Astrocyte of the spinal cord (primary cell): ENCODE results near the gene IRAG1.

Experiments used
- DNase-seq: peaks from one replicate; pipeline ENCODE4 v3.0.0; 2011; ENCODE audit warnings: low read depth, low spot score
- H3K4me3 ChIP-seq: 2 replicates; pipeline ENCODE4 v1.5.1; 2011; ENCODE audit warnings: low read depth, mild to moderate bottlenecking, low read length, moderate library complexity
- in situ Hi-C: cut with HindIII; loops from 2 replicates; pipeline ENCODE4 v1.10.0; 2017; ENCODE audit warnings: low sequenced_read_pairs
- TF ChIP-seq, protein P1 (sequence below): IDR thresholded peaks from 2 replicates; pipeline ENCODE4 v1.5.1; 2012; ENCODE audit warnings: low read depth, mild to moderate bottlenecking, low read length, inconsistent platforms

IRAG1 gene

DNA sequence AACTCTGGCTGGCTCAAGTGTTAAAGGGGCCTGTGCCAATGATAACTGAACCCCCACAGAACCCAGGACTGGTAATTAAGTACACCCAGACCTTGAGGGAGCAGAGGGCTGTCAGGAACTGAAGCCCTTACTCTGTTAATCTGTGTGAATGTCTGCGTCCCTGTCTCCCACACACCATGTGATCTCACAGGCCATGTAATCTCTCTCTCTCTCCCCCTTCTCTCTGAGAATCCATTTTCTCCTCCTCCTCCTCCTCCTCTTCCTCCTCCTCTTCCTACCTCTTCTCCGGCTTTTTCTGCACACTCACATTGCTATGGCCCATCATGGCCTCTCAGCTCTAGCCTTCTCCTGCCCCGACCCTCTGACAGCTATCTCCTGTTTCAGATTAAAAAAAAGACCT lies 14.6 kb upstream of the IRAG1 start:
- no peak for DNase-seq
- TF ChIP-seq, protein P1, sequence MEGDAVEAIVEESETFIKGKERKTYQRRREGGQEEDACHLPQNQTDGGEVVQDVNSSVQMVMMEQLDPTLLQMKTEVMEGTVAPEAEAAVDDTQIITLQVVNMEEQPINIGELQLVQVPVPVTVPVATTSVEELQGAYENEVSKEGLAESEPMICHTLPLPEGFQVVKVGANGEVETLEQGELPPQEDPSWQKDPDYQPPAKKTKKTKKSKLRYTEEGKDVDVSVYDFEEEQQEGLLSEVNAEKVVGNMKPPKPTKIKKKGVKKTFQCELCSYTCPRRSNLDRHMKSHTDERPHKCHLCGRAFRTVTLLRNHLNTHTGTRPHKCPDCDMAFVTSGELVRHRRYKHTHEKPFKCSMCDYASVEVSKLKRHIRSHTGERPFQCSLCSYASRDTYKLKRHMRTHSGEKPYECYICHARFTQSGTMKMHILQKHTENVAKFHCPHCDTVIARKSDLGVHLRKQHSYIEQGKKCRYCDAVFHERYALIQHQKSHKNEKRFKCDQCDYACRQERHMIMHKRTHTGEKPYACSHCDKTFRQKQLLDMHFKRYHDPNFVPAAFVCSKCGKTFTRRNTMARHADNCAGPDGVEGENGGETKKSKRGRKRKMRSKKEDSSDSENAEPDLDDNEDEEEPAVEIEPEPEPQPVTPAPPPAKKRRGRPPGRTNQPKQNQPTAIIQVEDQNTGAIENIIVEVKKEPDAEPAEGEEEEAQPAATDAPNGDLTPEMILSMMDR, result no peak
- in situ Hi-C loops, result no loop called here
- no peak overlapping the region for H3K4me3 ChIP-seq

DNA sequence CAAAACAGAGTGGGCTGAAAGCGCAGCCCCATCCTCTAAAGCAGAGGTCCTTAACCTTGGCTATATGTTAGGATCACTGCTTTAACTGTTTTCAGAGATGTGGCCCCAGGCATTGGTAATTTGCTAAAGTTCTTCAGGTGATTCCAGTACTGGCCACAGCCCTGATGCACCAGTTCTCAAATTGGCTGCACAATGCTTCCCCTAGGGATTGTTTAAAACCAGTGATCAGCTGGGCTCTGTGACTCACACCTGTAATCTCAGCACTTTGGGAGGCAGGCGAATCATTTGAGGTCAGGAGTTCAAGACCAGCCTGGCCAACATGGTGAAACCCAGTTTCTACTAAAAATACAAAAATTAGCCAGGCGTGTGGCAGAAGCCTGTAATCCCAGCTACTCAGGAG lies 8.4 kb upstream of the IRAG1 start:
- in situ Hi-C loops, result no loop called here
- TF ChIP-seq, protein P1, result no peak
- H3K4me3 ChIP-seq, result no peak overlapping the region
- no peak for DNase-seq

DNA sequence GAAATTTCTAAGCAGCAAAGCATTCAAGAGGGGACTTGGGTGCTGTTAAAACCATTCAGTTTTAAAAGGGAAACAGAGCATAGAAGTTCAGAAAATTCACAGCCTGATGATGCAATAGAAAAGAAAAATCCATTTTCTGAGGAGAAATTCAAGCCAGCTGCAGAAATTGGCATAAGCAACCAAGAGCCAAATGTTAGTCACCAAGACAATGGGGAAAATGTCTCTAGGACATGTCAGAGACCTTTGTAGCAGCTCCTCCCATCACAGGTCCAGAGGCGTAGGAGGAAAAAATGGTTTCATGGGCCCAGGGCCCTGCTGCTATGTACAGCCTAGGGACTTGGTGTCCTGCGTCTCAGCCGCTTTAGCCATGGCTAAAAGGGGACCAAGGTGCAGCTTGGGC lies 5.5 kb upstream of the IRAG1 start:
- TF ChIP-seq, protein P1, result no peak
- DNase-seq, result no peak
- no peak overlapping the region for H3K4me3 ChIP-seq
- in situ Hi-C loops, result no loop called here

DNA sequence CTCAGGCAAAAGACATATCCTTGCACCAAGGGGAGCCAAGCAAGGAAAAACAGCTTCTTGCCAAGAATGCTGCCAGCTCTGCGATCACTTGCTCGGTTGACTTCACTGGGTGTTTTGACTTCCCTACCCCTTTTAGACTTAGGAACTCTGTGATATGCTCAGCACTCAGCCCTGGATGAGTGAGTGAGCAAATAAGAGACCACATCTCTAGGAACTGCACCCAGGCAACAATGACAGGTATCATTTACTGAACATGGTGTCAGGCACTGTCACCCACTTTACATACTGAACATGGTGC lies 3.7 kb upstream of the IRAG1 start:
- no peak for DNase-seq
- TF ChIP-seq, protein P1, result no peak
- H3K4me3 ChIP-seq, result no peak overlapping the region
- in situ Hi-C loops, result no loop called here

DNA sequence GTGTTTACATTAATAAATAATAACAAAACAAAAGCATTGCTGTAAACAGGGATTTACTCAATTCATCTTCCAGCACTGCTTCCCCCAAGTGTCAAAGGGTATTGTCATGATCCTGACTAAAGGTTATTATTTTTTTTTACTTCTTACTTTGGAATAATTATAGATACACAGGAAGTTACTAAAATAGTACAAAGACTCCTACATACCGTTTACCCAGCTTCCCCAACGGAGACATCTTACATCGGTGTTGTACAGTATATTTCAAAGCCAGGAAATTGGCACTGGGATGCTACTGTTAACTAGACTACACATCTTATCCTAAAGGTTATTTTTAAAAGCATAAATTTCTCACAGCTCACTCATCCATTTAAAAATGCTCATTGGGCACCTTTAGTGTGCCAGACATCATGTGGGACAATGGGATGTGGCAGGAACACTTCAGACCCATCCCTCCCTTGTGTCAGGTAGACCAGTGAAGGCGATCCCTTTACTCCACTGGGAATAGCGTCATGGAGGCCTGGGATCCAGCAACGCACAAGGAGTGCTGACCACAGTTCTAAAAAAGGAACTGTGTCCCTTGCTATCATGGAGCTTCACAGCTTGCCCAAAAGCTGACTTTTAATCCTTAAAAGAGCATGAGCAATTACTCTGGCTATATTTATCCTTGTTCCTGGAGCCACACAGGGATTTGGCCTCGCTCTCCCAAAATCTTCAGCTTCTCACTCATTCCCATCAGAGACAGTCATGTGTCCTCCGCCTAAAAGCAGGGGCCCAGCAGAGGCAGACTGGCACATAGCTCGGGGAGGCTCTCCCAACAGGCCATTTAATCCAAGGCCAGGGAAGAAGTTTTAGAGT lies 3.1 kb upstream of the IRAG1 start:
- TF ChIP-seq, protein P1, result no peak
- in situ Hi-C loops, result no loop called here
- DNase-seq, result no peak
- no peak overlapping the region for H3K4me3 ChIP-seq

DNA sequence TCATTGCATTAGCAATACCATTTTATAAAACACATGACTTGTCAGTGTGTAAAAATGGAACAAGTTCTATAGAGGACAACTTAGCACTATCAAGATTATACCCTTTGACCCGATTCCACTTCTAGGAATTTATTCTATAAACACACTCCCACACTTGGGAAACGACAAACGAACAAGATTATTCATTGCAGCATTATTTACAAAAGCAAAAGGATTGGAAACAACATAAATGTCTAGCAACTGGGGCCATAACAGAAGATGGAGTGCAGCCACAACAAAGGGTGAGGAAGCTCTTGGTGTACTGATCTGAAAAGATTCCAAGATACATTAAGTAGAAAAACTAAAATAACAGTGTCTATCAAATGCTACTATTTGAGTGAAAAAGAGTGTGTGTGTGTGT lies 2.3 kb upstream of the IRAG1 start:
- no peak overlapping the region for H3K4me3 ChIP-seq
- in situ Hi-C loops, result no loop called here
- DNase-seq, result no peak
- TF ChIP-seq, protein P1, result no peak
